Right ventricle myocardium superior (tissue), 1 donor: Measurements from ENCODE around the gene KY. TPM values are rescaled to one million over a fixed set of nuclear protein-coding genes. Genes with fewer than 3 reads are reported as not detected.
A peak's percentile ranks its signal among the peaks of the same experiment; 100 is the strongest.

ENCODE experiments used
- ATAC-seq: fragments of 200-7000 bp; cut with Tn5 transposase; one replicate; pipeline ENCODE4 v1.9.1; 2020; ENCODE audit warnings: mild to moderate bottlenecking; ENCODE audit not compliant: poor library complexity
- DNase-seq: peaks from one replicate; pipeline ENCODE4 v3.0.0-alpha.2; 2020
- intact Hi-C: fragments of 100-400 bp; cut with DNase I; formaldehyde crosslinking; loops from one replicate; pipeline ENCODE4 v1.11.2; 2022
- long read RNA-seq: library from polyadenylated mRNA; unstranded; transcript quantifications from one replicate; pipeline ENCODE4 v2.0.0, GENCODE V29; 2021
- total RNA-seq: library from RNA; stranded (reverse); fragmentation: NEBNext Ultra II Directional; extraction: Animal tissue kit (Norgen Biotek cat#: 25700); gene quantifications from one replicate; pipeline ENCODE4 v1.2.1, GENCODE V29; 2021
- donor health status: DM: no; HTN: yes; CAD: no; lungs with severe emphysema.

The KY gene, protein sequence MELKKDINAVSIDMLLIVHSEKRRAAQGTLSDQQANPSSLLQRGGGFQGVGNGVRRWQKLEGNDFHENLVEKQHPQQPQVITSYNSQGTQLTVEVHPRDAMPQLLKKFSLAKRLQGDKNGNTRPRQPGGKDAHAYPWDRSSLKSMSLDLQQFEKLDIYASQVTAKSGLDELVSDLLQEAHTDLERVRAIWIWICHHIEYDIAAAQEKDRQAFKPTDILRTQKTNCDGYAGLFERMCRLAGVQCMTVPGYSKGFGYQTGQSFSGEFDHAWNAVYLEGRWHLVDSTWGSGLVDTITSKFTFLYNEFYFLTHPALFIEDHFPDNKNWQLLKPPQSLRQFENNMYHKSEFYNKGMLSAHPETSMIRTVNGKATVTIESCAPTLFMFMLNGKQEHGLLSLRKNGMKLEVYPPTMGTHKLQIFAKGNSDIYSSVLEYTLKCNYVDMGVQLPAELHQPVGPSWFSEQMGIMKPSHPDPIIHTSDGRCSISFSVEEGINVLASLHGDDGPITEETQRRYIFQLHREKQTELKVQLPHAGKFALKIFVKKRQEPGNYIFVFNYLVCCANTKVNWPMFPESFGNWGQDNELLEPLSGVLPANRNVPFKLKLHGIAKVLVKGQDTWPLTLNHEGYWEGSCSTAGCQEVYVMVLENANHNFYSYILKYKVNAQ
- total RNA-seq: 13.7 TPM
- long read RNA-seq, partial matches to known transcripts: 2 of 7 reads
- long read RNA-seq, other reads (novel, unspliced or antisense): 2 of 7 reads

DNA sequence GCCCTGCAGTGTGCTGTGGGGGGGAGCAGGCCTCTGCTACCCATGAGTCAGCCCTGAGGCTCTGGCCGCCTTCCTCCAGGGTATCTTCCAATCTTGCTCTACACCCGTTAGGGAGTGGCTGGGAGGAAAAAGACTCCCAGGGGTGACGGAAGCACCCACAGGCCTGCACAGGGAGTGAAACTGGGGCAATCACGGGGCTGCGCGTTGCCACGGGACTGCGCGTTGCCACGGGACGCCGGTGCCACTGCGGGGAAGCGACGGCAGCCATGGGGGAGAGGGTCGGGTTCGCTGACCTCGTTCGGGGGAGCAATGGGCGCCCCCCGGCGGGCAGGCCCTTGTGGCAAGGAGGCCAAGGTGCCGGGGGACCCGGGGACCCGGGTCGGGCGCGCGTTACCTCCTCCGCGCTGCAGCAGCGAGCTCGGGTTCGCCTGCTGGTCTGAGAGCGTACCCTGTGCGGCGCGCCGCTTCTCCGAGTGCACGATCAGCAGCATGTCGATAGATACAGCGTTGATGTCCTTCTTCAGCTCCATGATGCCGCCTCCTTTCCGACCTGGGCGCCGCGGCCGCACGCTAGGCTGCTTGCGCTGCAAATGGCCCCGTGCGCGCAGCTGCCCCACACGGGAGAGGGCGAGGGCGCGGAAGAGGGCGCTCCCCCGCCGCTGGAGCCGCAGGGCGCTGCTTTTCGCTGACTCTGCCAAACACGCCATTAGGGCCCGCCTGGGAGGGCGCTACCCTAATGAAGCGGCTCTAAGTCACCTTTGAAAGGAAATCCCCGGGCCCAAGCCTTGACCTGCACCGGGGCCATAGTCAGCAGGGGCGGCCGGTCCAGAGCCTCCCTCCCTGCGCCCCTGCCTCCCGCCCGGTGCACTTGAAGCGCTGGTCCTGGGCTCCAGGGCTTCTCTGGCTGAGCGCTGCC is at the start of gene KY:
KY (minus strand) TSS at position 592 of the 916 bp plus-strand sequence; CDS start at position 530, 62 bp downstream.
- DNase-seq: peak; percentile 73
- ATAC-seq: peak; percentile 92
- intact Hi-C loops: no loop called here

DNA sequence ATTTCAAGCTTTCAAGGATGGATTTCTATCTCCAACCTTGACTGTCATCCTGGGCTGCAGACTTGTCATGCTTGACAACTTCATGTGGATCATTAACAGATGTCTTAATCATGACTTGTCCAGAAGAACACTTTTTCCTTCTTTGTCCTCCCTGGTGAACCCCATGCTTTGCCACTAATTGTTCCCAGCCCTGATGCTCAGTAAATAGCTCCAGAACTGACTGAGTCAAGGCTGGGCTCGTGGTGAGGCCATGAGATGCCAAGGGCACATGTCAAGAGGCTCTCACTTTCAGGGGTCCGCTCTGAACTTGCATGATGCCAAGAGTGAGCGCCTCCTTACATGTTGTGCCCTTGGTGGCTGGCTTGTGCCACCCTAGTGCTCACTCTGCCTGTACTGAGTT is 48.9 kb upstream of the KY start:
- intact Hi-C loops: no loop called here
- no peak for DNase-seq
- ATAC-seq: no peak

DNA sequence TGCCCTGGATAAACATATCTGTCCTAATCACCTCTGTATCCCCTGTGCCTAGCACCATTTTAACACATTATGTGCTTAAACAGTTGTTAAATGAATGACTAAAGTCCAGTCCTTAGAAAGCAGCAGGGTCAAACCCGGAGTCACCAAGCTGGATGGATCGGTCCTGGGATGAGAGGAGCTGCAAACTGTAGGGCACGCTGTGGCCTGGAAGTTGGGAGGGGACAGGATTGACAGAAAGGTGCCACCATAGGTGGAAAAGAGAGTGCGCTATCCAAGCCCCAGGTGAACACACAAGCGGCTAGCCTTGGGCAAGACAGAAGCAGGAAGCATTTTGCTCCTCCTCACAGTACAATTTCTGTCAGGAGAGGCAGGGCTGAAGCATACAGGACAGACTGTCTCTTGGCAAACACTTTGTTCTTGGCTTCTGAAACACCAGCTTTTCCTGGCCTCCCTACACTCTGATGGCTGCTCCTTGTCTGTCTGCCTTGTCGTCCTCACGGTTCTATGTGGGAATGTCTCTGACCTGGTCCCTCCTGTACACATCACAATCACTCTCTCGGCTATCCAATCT is 48.4 kb upstream of the KY start:
- intact Hi-C loops: no loop called here

DNA sequence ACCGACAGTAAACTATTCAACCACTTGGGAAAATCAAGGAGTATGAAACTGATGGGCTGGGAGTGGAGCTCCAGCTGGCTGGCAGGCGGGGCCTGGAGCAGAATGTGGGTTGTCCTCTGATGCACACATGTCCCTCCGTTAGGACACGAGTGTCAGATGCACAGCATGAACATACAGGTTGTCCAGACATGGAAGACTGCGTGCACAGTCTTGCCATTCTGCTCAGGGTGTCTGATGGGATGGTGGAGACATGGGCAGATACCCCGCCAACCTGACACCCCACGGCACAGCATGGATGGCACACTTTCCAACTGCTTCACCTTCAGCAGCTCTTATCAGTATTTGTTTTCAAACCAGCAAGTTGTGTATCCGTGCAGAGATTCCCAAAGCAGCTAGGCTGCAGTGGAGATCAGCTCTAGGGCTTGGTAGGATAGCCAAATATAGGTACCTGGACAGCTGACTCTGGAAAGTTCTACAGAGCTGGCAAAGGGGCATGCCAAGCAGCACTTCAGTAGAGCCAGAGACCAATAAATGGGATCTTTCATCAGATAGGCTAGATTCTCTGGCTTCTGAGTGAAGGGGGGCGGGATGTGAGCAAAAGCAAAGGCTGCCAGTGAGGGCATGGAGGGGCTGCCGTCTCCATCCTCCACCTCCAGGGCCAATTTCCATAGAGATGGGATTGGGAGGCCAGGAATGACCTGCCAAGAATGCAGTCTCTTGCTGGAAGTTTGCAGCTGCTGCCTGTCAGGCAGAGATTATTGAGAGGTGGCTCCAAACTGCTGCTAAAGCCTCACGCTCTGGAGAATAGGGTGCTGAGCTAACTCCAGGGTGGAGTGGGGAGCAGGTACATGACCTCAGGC is 47.2 kb upstream of the KY start:
- ATAC-seq: peak; percentile 58
- intact Hi-C loops: no loop called here
- DNase-seq: no peak

More for the DNA sequence above, 48.4 kb upstream of the KY start:
- ATAC-seq (peak; percentile 4), DNase-seq (no peak)

DNA sequence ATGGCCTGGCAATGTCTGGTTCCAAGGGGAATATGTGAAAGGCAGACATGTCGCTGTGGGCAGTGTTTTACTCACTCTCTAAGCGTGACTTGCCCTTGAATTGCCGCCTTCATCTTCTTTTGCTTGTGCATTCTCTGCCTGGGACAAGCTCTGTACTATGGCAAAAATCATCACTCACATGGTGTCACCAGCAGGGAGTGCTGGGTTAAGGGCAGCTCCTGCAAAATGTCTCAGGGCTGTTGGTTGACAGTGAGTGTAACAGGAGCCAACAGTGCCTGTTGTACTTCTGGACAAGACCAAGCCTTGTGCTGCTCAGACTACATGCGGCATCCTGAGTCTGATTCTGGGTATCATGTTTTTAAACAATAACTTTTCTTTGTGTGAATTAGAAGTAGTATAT is 45.3 kb upstream of the KY start:
- ATAC-seq (peak; percentile 55), DNase-seq (no peak)
- intact Hi-C loops: no loop called here

DNA sequence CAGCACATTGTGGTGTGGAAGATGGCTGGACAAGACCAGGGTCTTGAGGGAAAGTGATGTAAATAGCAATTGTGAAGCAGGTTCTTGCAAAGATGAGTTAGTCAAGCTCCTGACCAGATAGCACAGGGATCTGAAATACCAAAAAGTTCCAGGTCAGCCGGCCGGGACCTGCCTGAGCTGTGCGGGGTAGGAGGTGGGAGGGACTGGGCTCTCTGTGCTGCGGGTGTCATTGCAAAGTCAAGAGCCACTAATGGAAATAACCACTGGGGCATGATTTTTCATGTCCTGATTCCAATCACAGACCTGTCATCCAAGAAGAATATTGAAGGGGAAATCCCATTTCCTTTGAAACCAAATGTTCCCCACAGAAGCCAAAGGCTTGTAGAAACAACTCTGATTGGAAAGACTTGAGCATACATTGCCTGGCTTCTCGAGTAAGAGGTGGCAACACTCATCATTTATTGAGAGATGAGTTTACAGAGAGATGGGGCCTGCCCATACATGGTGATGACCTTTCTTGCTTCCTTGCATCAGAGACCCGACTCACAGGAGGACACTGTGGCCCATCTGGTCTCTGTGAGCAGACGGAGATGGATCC is 44.2 kb upstream of the KY start:
- no peak for DNase-seq
- intact Hi-C loops: no loop called here
- no peak for ATAC-seq

DNA sequence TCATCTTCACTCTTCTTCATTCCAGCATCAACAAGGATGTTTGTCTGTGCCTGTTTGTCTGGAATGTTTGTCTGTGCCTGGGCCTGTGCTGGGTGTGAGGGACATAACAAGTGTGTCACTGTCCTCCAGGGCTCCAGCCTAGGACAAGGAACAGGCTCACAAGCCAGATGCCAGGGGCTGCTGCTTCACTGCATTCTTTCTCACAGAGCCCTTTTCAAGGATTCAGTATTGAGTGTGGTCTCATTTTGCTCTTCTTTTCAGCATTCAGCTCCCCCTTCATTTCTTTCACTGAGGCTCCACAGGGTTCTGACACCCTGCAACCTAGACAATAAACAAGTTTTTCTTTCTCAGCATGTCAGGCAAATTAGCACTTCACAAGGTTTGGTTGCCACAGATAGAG is 43.6 kb upstream of the KY start:
- intact Hi-C loops: no loop called here
- ATAC-seq (no peak), DNase-seq (no peak)

DNA sequence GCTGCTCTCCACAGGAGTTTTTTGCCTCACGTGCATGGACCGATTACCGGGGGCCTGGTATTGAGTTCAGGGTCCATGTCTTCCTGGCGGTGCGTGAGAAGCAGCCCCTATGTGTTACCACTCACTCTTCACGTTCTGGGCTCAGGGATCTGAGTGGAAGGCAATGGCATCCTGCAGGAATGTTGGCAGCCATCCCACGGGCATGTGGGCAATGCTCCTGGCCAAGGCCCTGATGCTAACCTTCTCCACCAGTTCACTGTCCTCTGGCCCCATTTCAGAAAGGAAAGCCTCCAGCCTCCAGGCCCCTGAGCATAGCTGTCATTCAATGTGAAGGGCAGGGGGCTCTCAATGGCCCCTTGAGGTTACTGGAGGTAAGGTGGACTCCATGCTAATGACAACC is 43.0 kb upstream of the KY start:
- ATAC-seq: peak; percentile 85
- peak; percentile 85 for DNase-seq
- intact Hi-C loops: no loop called here

DNA sequence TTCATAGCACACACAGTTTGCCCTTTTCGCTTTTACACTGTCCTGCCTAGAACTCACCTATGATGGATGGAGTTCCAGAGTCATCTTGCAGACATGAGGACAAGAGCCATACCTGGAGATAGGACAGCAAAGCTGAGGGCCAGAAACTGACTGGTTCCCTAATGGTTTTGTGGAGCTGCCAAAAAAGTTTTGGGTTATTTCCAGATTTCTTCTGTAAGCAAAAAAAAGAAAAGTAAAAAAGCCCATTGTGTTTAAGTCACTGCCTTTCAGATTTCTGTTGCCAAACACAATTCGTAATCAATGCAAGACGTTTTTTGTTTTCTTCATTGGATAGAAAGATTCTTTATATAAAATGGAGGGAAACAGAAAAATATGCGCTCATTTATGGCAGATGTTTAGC is 42.4 kb upstream of the KY start:
- ATAC-seq (no peak), DNase-seq (no peak)
- intact Hi-C loops: no loop called here

DNA sequence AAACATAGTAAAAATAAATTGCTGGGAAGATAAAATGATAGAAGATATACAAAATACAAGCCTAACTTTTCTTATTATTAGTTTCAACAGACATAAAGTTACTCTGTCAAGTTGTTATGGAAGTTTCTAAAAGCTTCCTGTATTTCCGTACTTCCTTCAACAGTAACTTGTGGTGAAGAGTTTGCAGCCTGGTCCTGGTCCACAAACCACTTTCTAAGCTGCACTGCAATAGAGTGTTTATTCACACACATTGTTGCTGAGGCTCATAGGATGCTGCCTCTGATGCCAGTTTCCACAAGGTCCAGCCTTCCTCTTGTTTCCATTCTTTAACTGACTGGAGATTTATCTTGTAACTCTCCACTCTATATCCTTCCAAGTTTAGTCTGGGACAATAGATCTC is 39.4 kb upstream of the KY start:
- DNase-seq (no peak), ATAC-seq (no peak)
- intact Hi-C loops: no loop called here

DNA sequence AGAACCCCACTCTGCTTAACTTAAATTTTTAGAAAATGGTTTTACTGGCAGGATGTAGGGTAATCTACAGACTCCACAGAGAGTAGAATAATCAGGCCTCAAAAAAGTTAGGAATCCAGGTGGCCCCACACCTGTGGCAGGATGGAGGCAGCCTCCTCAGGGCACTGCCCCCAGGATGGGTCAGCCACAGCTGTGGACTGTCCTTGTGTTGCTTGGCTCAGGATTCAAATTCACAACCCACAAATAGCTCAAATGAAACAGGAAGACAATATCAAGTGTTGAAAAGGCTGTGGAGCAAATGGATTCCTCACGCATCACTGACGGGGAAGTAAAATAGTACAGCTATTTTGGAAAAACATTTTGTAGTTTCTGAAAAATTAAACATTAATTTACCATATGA is 36.8 kb upstream of the KY start:
- intact Hi-C loops: no loop called here
- no peak for DNase-seq
- peak; percentile 20 for ATAC-seq

DNA sequence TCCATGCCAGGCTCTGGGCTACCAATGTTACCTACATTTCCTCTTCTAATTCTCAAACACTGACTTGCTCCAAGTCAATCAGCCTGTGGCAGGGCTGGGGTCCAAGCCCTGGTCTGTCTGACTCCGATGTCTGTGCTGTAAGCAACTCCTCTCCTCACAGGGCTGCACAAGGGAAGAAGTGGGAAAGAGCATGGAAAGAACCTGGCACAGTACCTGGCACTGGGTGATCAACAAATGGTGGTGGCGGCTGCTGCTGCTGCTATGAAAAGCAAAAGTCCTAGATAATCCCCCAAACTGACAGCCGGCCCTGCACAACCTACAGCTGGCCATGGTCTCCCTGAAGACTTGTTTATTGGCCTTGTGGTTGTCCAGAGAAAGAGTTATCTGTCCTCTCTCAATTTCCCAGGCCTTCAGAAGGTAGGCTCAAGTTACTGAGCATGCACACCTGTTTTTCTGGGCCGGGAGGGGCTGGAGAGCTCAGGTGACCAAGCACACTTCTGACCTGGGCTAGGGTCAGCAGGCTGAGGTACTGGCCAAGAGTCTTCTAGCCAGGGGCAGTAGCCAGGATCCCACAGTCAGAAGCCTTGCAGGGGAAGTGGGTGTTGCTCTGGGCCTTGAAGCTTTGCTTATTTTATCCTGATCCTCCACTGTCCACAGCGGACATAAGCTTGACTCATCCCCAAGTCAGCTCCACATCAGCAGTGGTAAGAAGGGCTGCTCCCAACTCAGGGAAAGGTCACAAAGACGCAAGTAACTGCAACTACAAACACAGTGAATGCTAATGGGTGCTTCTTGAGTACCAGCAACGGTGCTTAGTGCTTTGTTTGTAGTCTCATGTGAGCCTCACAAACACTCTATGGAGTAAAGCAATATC is 35.3 kb upstream of the KY start:
- ATAC-seq: no peak
- intact Hi-C loops: no loop called here
- DNase-seq: no peak

DNA sequence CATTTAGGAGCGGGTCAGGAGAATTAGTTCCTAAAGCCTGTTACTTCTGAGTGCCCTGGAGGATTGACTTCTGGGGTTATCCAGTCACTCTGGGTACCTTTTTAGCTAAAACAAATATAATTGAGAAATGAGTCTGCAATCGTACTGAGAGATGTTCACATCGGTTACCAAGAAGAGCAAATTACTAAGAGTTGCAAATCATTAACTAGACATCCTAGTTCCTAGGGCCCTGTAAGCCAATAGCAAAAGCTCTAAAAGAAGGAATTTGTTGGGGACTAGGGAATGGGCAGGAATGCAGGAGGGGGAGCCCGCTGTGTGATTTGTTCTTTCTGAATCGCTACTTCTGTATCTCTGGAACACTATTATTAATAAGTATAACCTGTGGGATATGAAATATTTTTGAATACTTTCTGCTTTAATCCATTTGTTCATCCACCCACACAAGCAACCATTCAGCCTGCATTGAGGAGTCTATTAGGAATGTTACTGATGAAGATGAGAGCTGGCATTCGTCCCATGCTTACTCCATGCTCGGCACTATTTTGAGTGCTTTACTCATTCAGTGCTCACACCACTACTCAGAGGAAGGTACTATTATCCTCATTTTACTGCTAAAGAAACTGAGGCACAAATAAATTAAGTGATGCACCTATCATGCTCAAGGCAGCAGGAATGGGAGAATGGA is 31.5 kb upstream of the KY start:
- intact Hi-C loops: no loop called here
- ATAC-seq (no peak), DNase-seq (no peak)

DNA sequence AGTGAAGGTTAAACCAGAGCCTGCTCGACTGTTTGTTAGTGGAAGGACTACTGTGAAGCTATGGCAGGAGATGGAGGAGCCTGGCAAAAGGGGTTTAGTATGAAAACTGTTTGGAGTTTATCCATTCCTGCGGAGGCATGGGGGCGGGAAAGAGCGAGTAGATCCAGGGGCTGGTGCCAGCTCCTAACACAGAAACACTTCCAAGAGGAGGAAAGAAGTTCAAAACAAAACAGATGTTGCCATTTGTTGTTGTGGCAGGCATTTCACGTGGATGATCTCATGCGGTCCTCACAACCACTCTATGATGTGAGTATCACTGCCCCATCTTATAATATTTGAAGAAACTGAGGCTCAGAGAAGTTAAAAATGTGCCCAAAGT is 30.7 kb upstream of the KY start:
- ATAC-seq: no peak
- DNase-seq: no peak
- intact Hi-C loops: no loop called here

DNA sequence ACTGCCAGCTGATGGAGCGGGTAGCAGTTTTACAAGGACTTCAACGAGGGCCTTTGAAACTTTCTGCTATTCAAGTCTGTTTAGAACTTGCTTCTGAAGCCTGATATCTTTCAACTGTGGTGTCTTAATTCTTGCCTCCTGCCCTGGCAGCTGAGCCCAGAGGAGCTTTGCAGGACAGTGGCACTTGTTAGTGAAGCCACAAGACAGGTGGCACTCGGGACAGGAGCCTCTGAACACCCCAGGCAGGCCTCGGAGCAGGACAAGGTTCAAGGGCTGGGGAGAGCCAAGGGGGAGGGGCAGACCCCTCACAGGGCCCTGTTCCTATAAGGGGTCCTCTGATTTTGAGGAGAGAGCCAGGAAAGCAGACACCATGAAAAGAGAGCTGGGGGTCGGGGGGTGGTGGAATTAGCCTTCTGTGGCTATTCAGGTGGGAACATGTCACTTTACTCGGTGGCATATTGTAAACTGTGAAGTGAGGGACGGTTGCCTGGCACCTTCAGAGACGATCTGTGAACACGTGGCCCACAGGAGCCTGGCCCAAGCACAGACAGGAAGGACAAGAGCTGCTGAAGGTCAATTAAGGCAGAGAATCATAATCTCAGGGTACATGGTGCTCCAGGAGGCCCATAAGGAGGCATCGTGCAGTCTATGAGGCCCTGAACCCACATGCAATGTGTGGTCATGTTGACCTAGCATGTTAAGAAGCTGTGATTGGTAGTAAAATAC is 30.1 kb upstream of the KY start:
- intact Hi-C loops: no loop called here
- ATAC-seq: peak; percentile 29
- no peak for DNase-seq

DNA sequence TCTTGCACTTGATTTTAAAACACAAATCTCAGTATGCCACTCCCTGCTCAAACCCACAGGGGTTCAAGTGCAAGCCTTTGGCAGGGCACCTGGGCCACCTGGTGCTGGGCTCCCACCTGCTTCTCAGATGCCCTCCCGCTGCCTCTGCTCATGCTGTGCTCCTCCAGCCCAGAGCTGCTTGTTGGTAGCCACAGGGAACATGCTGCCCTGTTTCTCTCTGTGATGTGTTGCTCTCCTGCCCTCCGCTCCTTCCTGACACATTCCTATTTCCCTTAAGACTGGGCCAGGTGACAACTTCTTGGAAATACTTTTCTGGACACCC is 27.1 kb upstream of the KY start:
- DNase-seq: no peak
- intact Hi-C loops: no loop called here
- peak; percentile 56 for ATAC-seq
